Adrenal gland (tissue), 5 donors: ENCODE results near the gene KRT6C.

Experiments
- POLR2A ChIP-seq, 2 donors: fragments of 450-650 bp; IDR thresholded peaks; one replicate each; pipeline ENCODE4 v1.6.1; 2017; ENCODE audit warnings: antibody characterized with exemption in 2 of 2, mild to moderate bottlenecking in 2 of 2, moderate library complexity in 1 of 2
- TF ChIP-seq, protein P1 (sequence below), 6 experiments: fragments of 450-650 bp in 4 of 6; fragments of 200-600 bp in 2 of 6; sonication (generic) in 1 of 6; IDR thresholded peaks; 1 replicate in 5 of 6; 2 replicates in 1 of 6; pipeline versions ENCODE4 v1.5.1 to v1.8.0; 2016 to 2021; ENCODE audit warnings: antibody characterized with exemption in 6 of 6, mild to moderate bottlenecking in 2 of 6, moderate library complexity in 1 of 6
- donor health status: DM: no; HTN: no; CAD: no.

DNA sequence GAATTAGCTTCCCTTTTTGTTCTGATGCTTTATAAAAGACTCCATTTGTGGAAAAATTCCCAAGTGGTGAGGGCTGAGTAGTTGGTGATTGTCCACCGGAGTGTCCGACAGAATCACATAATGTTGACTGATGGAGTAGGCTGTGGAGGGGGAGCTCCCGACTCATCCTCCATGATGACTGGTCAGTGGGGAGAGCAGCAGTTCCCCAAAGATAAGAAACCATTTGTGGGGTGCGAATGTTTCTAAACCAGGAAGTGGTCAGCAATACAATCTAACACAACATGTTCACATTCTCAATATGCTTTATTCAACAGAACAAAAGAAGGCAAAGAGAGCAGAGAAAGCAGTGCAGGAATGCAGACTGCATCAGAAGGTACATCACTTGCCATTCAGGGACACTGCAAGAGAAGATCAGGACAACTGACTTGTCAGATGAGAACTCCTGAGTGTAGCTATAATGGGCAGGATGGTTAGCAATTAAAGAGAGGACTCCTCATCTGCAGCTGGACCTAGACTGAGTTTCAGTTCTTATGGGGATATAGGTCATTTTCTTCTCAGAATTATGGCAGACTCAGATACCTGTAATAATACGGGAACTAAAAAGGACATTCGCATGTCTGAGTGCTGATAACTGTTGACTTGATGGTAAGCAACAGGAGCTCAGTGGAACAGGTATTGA lies 27.1 kb downstream of the KRT6C start:
- TF ChIP-seq, protein P1, sequence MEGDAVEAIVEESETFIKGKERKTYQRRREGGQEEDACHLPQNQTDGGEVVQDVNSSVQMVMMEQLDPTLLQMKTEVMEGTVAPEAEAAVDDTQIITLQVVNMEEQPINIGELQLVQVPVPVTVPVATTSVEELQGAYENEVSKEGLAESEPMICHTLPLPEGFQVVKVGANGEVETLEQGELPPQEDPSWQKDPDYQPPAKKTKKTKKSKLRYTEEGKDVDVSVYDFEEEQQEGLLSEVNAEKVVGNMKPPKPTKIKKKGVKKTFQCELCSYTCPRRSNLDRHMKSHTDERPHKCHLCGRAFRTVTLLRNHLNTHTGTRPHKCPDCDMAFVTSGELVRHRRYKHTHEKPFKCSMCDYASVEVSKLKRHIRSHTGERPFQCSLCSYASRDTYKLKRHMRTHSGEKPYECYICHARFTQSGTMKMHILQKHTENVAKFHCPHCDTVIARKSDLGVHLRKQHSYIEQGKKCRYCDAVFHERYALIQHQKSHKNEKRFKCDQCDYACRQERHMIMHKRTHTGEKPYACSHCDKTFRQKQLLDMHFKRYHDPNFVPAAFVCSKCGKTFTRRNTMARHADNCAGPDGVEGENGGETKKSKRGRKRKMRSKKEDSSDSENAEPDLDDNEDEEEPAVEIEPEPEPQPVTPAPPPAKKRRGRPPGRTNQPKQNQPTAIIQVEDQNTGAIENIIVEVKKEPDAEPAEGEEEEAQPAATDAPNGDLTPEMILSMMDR (IDR thresholded peaks at IDR 0.05) = no peak
- TF ChIP-seq POLR2A (IDR thresholded peaks at IDR 0.05) = no peak
